ENCODE data around the gene SYT12. TPM values are rescaled to one million over a fixed set of nuclear protein-coding genes. Genes with fewer than 3 reads are reported as not detected.

SYT12 gene
- polyA plus RNA-seq, 1 of the 3 experiments (the other 2 are of a cell fraction), result 0.61 TPM

DNA sequence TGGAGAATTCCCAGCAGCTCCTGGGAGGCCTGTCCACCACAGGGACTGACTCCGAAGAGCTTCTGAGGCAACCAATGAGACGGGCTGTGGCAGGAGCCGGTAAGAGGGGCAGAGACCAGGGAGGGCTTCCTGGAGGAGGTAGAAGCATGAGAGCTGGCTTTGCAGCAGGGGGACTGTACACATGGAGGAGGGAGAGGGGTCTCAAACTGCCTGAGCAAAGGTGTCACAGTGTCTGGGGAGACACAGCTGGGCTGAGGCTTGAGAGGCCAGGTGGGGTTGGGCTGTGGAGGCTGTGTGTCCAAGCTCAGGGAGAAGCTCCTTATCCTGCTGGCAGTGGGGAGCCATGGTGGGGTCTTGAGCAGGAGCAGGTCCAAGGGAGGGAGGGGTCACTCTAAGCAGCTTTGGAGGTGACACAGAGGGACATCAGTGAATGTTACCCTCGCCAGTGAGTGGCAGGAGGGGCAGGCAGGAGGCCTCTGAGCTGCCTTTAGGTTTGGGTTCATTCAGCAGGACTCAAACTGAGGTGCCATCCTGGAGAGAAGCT, 29.1 kb downstream of the SYT12 start:
- DNase-seq, result no peak
- Histone ChIP-seq H3K9me2 (no peaks in the 10 kb centered on the region), H3K27ac (ENCODE audit: low read depth in 2 of 2, low read length in 1 of 2) (no peak overlapping the region), H3K4me3 (ENCODE audit: low read depth in 2 of 2, low read length in 1 of 2) (no peak overlapping the region), H3K4me2 (no peak overlapping the region), H3K4me1 (ENCODE audit: control insufficient read depth in 1 of 2, insufficient read depth in 2 of 2, low read depth in 1 of 2, low read length in 1 of 2) (peaks cover 9 to 12% of the 10 kb centered on the region in 2 experiments; a peak in 2 of 4 replicates), H2AFZ (ENCODE audit: low read depth) (no peak overlapping the region), H3K9me3 (no peaks in the 10 kb centered on the region), H3K36me3 (replicated peaks in 1 of 2; ENCODE audit: control insufficient read depth in 1 of 2, insufficient read depth in 2 of 2, low read length in 1 of 2) (no peaks in the 10 kb centered on the region), H4K20me1 (ENCODE audit: insufficient read depth) (no peaks in the 10 kb centered on the region), H3K79me2 (ENCODE audit: insufficient read depth) (no peaks in the 10 kb centered on the region), H3F3A (replicated peaks; ENCODE audit: insufficient read depth) (peaks cover 7% of the 10 kb centered on the region), H3K27me3 (ENCODE audit: insufficient read depth) (no peaks in the 10 kb centered on the region), H3K9ac (no peak overlapping the region)
- ChIA-PET CTCF (interaction anchor here (0.6 to 4.2 kb wide), 6 partner anchors 22 to 266 kb away, joined by 3 to 25 read pairs (median 7); no protein-coding TSS in a partner anchor), POLR2A (no interaction called here)
- TF ChIP-seq ELF1 (IDR thresholded peaks at IDR 0.05), result no peak
- no peak for TF ChIP-seq GABPA (IDR thresholded peaks at IDR 0.05; ENCODE audit: low read depth)
- TF ChIP-seq CHD2 (IDR thresholded peaks at IDR 0.05; ENCODE audit: low read length, partially characterized antibody), result no peak
- TF ChIP-seq SMC3 (IDR thresholded peaks at IDR 0.05; ENCODE audit: low read depth, low read length), result no peak
- TF ChIP-seq NFIC (IDR thresholded peaks at IDR 0.05; ENCODE audit: borderline replicate concordance), result no peak
- no peak for TF ChIP-seq RFX5 (IDR thresholded peaks at IDR 0.05; ENCODE audit: low read length)
- TF ChIP-seq RXRA (IDR thresholded peaks at IDR 0.05; ENCODE audit: borderline replicate concordance, low read depth), result no peak
- TF ChIP-seq YY1 (IDR thresholded peaks at IDR 0.05; ENCODE audit: low read depth), result no peak
- 93% methylated on average over 3 of the region's 4 CpGs for WGBS (ENCODE audit: low lambda C conversion rate)

DNA sequence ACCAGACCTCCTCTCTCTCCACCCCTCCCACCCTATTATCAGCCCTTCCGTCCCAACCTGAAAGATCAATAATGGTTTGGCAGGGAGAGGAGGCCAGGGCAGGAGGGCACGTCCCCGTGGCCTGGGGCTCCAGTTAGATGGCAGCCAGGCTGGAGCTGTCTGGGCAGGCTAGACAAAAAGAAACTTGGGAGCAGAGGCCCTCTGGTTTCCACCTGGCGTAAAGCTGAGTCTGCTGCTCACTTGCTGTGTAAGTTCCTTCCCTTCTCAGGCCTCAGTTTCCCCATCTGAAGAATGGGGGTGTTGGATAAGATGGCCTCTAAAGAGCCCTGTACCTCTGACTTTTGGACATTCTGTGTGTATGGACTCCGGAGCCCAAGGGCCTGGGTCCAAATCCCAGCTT, 30.0 kb downstream of the SYT12 start:
- Histone ChIP-seq H3K36me3 (replicated peaks in 1 of 2; ENCODE audit: control insufficient read depth in 1 of 2, insufficient read depth in 2 of 2, low read length in 1 of 2) (no peaks in the 10 kb centered on the region), H3K79me2 (ENCODE audit: insufficient read depth) (no peaks in the 10 kb centered on the region), H3K4me2 (no peak overlapping the region), H3K9ac (no peak overlapping the region), H3K27me3 (ENCODE audit: insufficient read depth) (no peaks in the 10 kb centered on the region), H3K4me3 (ENCODE audit: low read depth in 2 of 2, low read length in 1 of 2) (no peak overlapping the region), H4K20me1 (ENCODE audit: insufficient read depth) (no peaks in the 10 kb centered on the region), H2AFZ (ENCODE audit: low read depth) (no peak overlapping the region), H3K9me2 (no peaks in the 10 kb centered on the region), H3K27ac (ENCODE audit: low read depth in 2 of 2, low read length in 1 of 2) (no peak overlapping the region), H3F3A (replicated peaks; ENCODE audit: insufficient read depth) (peaks cover 7% of the 10 kb centered on the region), H3K9me3 (no peaks in the 10 kb centered on the region), H3K4me1 (ENCODE audit: control insufficient read depth in 1 of 2, insufficient read depth in 2 of 2, low read depth in 1 of 2, low read length in 1 of 2) (peaks cover 9 to 12% of the 10 kb centered on the region in 2 experiments; a peak in 2 of 4 replicates)
- ChIA-PET CTCF (interaction anchor here (1.0 to 4.2 kb wide), 15 partner anchors 9 to 328 kb away, joined by 3 to 25 read pairs (median 5); no protein-coding TSS in a partner anchor), POLR2A (no interaction called here)
- no peak for DNase-seq
- 86% methylated on average over 1 of the region's 5 CpGs for WGBS (ENCODE audit: low lambda C conversion rate)
- TF ChIP-seq SIN3A (IDR thresholded peaks at IDR 0.05; ENCODE audit: borderline replicate concordance, low read depth, low read length) (no peak), MEF2A (IDR thresholded peaks at IDR 0.05; ENCODE audit: borderline replicate concordance, low read depth) (no peak), RFX5 (IDR thresholded peaks at IDR 0.05; ENCODE audit: low read length) (no peak), TCF12 (IDR thresholded peaks at IDR 0.05) (no peak), TEAD4 (IDR thresholded peaks at IDR 0.05; ENCODE audit: borderline replicate concordance, insufficient read depth) (no peak), MAX (IDR thresholded peaks at IDR 0.05; ENCODE audit: low read depth) (no peak), GATA2 (CRISPR knock-in tag; IDR thresholded peaks at IDR 0.05) (no peak), GABPA (IDR thresholded peaks at IDR 0.05; ENCODE audit: low read depth) (no peak), NRF1 (IDR thresholded peaks at IDR 0.05; ENCODE audit: low read depth, low read length) (no peak), SMC3 (IDR thresholded peaks at IDR 0.05; ENCODE audit: low read depth, low read length) (no peak), EZH2phosphoT487 (IDR thresholded peaks at IDR 0.05; ENCODE audit: borderline replicate concordance, low read depth) (no peak), RCOR1 (IDR thresholded peaks at IDR 0.05; ENCODE audit: low read length) (no peak), TAF1 (IDR thresholded peaks at IDR 0.05; ENCODE audit: borderline replicate concordance, low read depth, low read length) (no peak)
- TF ChIP-seq, protein P1, sequence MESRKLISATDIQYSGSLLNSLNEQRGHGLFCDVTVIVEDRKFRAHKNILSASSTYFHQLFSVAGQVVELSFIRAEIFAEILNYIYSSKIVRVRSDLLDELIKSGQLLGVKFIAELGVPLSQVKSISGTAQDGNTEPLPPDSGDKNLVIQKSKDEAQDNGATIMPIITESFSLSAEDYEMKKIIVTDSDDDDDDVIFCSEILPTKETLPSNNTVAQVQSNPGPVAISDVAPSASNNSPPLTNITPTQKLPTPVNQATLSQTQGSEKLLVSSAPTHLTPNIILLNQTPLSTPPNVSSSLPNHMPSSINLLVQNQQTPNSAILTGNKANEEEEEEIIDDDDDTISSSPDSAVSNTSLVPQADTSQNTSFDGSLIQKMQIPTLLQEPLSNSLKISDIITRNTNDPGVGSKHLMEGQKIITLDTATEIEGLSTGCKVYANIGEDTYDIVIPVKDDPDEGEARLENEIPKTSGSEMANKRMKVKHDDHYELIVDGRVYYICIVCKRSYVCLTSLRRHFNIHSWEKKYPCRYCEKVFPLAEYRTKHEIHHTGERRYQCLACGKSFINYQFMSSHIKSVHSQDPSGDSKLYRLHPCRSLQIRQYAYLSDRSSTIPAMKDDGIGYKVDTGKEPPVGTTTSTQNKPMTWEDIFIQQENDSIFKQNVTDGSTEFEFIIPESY (IDR thresholded peaks at IDR 0.05; ENCODE audit: borderline replicate concordance, low read depth), result no peak
